Measurements from ENCODE around the gene MFNG. TPM values are rescaled to one million over a fixed set of nuclear protein-coding genes. Genes with fewer than 3 reads are reported as not detected.

Gene MFNG
- total RNA-seq, 1 donor: under 0.01 TPM

GRCh38 chr22:37487571-37487970, 1.4 kb upstream of the MFNG start:
- H3K4me3 ChIP-seq (ENCODE audit: low read depth, low read length): no peak overlapping the region
- no peak for DNase-seq (ENCODE audit: low read depth)
- no peak for TF ChIP-seq CTCF (IDR thresholded peaks at IDR 0.05; ENCODE audit: insufficient read depth, low read depth, low read length)

GRCh38 chr22:37487129-37487528, 945 bp upstream of the MFNG start:
- DNase-seq (ENCODE audit: low read depth): no peak

GRCh38 chr22:37485395-37486223, 575 bp downstream of the MFNG start:
- TF ChIP-seq CTCF (IDR thresholded peaks at IDR 0.05; ENCODE audit: insufficient read depth, low read depth, low read length): no peak
- no peak for DNase-seq (ENCODE audit: low read depth)
- no peak overlapping the region for H3K4me3 ChIP-seq (ENCODE audit: low read depth, low read length)

More at GRCh38 chr22:37487129-37487528, 945 bp upstream of the MFNG start:
- TF ChIP-seq CTCF (IDR thresholded peaks at IDR 0.05; ENCODE audit: insufficient read depth, low read depth, low read length): no peak
- no peak overlapping the region for H3K4me3 ChIP-seq (ENCODE audit: low read depth, low read length)

- H3K4me3 ChIP-seq (ENCODE audit: low read depth, low read length): no peak overlapping the region
- TF ChIP-seq CTCF (IDR thresholded peaks at IDR 0.05; ENCODE audit: insufficient read depth, low read depth, low read length): no peak
- DNase-seq (ENCODE audit: low read depth): no peak
Measured at GRCh38 chr22:37484480-37485394, 1.4 kb downstream of the MFNG start.

GRCh38 chr22:37483050-37483449, 3.1 kb downstream of the MFNG start:
- no peak for TF ChIP-seq CTCF (IDR thresholded peaks at IDR 0.05; ENCODE audit: insufficient read depth, low read depth, low read length)
- H3K4me3 ChIP-seq (ENCODE audit: low read depth, low read length): no peak overlapping the region
- no peak for DNase-seq (ENCODE audit: low read depth)

GRCh38 chr22:37482244-37482643, 3.9 kb downstream of the MFNG start:
- DNase-seq (ENCODE audit: low read depth): no peak
- TF ChIP-seq CTCF (IDR thresholded peaks at IDR 0.05; ENCODE audit: insufficient read depth, low read depth, low read length): no peak

More at GRCh38 chr22:37482244-37482643, 3.9 kb downstream of the MFNG start:
- H3K4me3 ChIP-seq (ENCODE audit: low read depth, low read length): no peak overlapping the region

All from fibroblast of villous mesenchyme (primary cell).